HEK293 (cell line): ENCODE results near the gene PRRT3.
A peak's percentile ranks its signal among the peaks of the same experiment; 100 is the strongest.

Experiments
- GLIS1 ChIP-seq: fragments of 450-650 bp; formaldehyde crosslinking; IDR thresholded peaks from 2 replicates; pipeline ENCODE4 v1.5.1; 2016; ENCODE audit warnings: missing biosample characterization, missing genetic modification characterization
- KLF8 ChIP-seq: fragments of 450-650 bp; formaldehyde crosslinking; IDR thresholded peaks from 2 replicates; pipeline ENCODE4 v1.5.1; 2016; ENCODE audit warnings: missing biosample characterization, missing genetic modification characterization
- PRDM6 ChIP-seq: fragments of 450-650 bp; formaldehyde crosslinking; IDR thresholded peaks from 2 replicates; pipeline ENCODE4 v1.5.1; 2017; ENCODE audit warnings: missing biosample characterization, missing genetic modification characterization
- SETDB1 ChIP-seq: IDR thresholded peaks from one replicate; pipeline ENCODE4 v1.6.1; 2017; ENCODE audit warnings: mild to moderate bottlenecking, low read length, moderate library complexity, mixed read lengths; ENCODE audit not compliant: insufficient read length
- ZBTB1 ChIP-seq: fragments of 450-650 bp; formaldehyde crosslinking; IDR thresholded peaks from 2 replicates; pipeline ENCODE4 v1.5.1; 2016; ENCODE audit warnings: missing biosample characterization, missing genetic modification characterization
- ZFP41 ChIP-seq: fragments of 450-650 bp; formaldehyde crosslinking; IDR thresholded peaks from 2 replicates; pipeline ENCODE4 v1.5.1; 2016; ENCODE audit warnings: missing biosample characterization, missing genetic modification characterization, borderline replicate concordance
- ZNF121 ChIP-seq: fragments of 450-650 bp; formaldehyde crosslinking; IDR thresholded peaks from 2 replicates; pipeline ENCODE4 v1.5.1; 2016; ENCODE audit warnings: missing biosample characterization, missing genetic modification characterization
- ZNF16 ChIP-seq: fragments of 450-650 bp; formaldehyde crosslinking; IDR thresholded peaks from 2 replicates; pipeline ENCODE4 v1.5.1; 2016; ENCODE audit warnings: low read depth, missing biosample characterization, missing genetic modification characterization
- ZNF169 ChIP-seq: fragments of 450-650 bp; formaldehyde crosslinking; IDR thresholded peaks from 2 replicates; pipeline ENCODE4 v1.5.1; 2016; ENCODE audit warnings: missing biosample characterization, missing genetic modification characterization
- ZNF211 ChIP-seq: fragments of 450-650 bp; formaldehyde crosslinking; IDR thresholded peaks from 2 replicates; pipeline ENCODE4 v1.5.1; 2016; ENCODE audit warnings: low read depth, missing biosample characterization, missing genetic modification characterization
- ZNF473 ChIP-seq: fragments of 450-650 bp; formaldehyde crosslinking; IDR thresholded peaks from 2 replicates; pipeline ENCODE4 v1.5.1; 2017; ENCODE audit warnings: missing biosample characterization, missing genetic modification characterization
- ZNF521 ChIP-seq: fragments of 450-650 bp; formaldehyde crosslinking; IDR thresholded peaks from 2 replicates; pipeline ENCODE4 v1.5.1; 2017; ENCODE audit warnings: missing biosample characterization, mild to moderate bottlenecking, missing genetic modification characterization
- ZNF548 ChIP-seq: fragments of 450-650 bp; formaldehyde crosslinking; IDR thresholded peaks from 2 replicates; pipeline ENCODE4 v1.5.1; 2016; ENCODE audit warnings: missing biosample characterization, missing genetic modification characterization
- ZNF555 ChIP-seq: fragments of 450-650 bp; formaldehyde crosslinking; conservative IDR thresholded peaks from 2 replicates; pipeline ENCODE4 v1.5.1; 2017; ENCODE audit warnings: missing biosample characterization, mild to moderate bottlenecking, missing genetic modification characterization, inconsistent platforms
- ZNF639 ChIP-seq: fragments of 450-650 bp; formaldehyde crosslinking; IDR thresholded peaks from 2 replicates; pipeline ENCODE4 v1.5.1; 2016; ENCODE audit warnings: missing biosample characterization, missing genetic modification characterization
- ZNF645 ChIP-seq: fragments of 450-650 bp; formaldehyde crosslinking; IDR thresholded peaks from 2 replicates; pipeline ENCODE4; 2016; ENCODE audit warnings: missing biosample characterization, missing genetic modification characterization
- ZNF776 ChIP-seq: fragments of 450-650 bp; formaldehyde crosslinking; IDR thresholded peaks from 2 replicates; pipeline ENCODE4 v1.5.0; 2017; ENCODE audit warnings: missing biosample characterization, missing genetic modification characterization, borderline replicate concordance
- TF ChIP-seq, protein P1 (sequence below): fragments of 450-650 bp; formaldehyde crosslinking; IDR thresholded peaks from 2 replicates; pipeline ENCODE4 v1.5.1; 2016; ENCODE audit warnings: missing biosample characterization, missing genetic modification characterization
- TF ChIP-seq, protein P2 (sequence below): fragments of 450-650 bp; formaldehyde crosslinking; IDR thresholded peaks from 2 replicates; pipeline ENCODE4 v1.5.1; 2016; ENCODE audit warnings: missing biosample characterization, missing genetic modification characterization
- TF ChIP-seq, protein P3 (sequence below): fragments of 450-650 bp; IDR thresholded peaks from 2 replicates; pipeline ENCODE4 v1.5.1; 2018; ENCODE audit warnings: missing biosample characterization, missing genetic modification characterization
- TF ChIP-seq, protein P4 (sequence below): fragments of 450-650 bp; formaldehyde crosslinking; IDR thresholded peaks from 2 replicates; pipeline ENCODE4 v1.5.1; 2017; ENCODE audit warnings: missing biosample characterization, missing genetic modification characterization

Gene PRRT3

DNA sequence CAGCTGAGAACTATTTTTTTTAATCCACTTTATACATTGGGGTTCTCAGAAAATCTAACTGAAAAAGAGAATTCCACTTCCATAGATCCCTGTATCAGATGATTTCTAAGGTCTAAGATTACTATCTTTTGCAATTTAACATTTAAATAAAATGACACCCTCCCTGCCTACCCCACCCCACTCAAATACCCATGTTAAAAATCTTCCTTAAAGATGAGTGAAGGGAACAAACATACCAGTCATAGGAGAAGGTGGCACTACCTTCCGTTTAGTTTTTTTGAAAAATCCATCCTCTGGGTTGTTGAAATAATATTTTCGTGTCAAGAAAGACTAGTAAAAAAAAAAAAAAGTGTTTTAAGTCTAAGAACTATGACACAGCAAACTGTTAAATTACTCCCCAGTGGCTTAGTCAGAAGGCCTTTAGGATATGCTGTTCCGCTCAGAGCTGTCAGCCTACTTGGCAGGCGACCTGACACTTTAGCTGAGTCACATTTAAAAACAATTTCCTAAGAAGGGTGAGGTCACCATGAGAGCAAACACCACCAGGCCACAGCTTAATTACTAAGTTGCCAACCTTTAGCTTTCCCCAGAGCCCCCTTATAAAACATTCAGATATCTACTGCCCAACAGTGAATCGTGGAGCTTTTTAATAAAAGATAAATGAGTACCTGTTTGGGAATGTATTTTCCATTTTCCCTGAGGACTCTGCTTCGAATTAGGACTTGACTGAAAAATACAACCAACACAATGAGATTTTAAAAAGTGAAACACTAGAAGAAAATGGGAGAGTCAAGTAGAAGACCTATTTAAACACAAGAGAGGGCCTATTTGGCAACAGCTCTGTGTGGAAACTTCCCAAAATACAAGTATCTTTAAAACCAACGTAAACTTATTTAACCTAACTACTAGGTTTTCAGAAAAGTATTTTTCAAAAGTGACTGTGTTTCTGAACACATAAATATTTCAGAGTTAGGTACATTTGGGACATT, 24.8 kb upstream of the PRRT3 start (continued):
- TF ChIP-seq, protein P1, sequence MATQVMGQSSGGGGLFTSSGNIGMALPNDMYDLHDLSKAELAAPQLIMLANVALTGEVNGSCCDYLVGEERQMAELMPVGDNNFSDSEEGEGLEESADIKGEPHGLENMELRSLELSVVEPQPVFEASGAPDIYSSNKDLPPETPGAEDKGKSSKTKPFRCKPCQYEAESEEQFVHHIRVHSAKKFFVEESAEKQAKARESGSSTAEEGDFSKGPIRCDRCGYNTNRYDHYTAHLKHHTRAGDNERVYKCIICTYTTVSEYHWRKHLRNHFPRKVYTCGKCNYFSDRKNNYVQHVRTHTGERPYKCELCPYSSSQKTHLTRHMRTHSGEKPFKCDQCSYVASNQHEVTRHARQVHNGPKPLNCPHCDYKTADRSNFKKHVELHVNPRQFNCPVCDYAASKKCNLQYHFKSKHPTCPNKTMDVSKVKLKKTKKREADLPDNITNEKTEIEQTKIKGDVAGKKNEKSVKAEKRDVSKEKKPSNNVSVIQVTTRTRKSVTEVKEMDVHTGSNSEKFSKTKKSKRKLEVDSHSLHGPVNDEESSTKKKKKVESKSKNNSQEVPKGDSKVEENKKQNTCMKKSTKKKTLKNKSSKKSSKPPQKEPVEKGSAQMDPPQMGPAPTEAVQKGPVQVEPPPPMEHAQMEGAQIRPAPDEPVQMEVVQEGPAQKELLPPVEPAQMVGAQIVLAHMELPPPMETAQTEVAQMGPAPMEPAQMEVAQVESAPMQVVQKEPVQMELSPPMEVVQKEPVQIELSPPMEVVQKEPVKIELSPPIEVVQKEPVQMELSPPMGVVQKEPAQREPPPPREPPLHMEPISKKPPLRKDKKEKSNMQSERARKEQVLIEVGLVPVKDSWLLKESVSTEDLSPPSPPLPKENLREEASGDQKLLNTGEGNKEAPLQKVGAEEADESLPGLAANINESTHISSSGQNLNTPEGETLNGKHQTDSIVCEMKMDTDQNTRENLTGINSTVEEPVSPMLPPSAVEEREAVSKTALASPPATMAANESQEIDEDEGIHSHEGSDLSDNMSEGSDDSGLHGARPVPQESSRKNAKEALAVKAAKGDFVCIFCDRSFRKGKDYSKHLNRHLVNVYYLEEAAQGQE (tag by site-specific recombination) = peak; percentile 22; the same call in 1 of the 2 replicates
- TF ChIP-seq ZNF555 (tag by site-specific recombination) (no peak), ZNF16 (tag by site-specific recombination) (no peak), ZFP41 (no peak), ZNF211 (no peak), ZNF548 (no peak), ZNF169 (no peak), ZNF521 (tag by site-specific recombination) (no peak), GLIS1 (tag by site-specific recombination) (peak; percentile 54; the same call in 1 of the 2 replicates), SETDB1 (no peak), ZNF639 (tag by site-specific recombination) (peak; percentile 84; the same call in 1 of the 2 replicates), ZNF473 (no peak), PRDM6 (peak; percentile 96), ZNF645 (tag by site-specific recombination) (no peak), KLF8 (tag by site-specific recombination) (peak; percentile 77), ZNF776 (tag by site-specific recombination) (no peak), ZNF121 (tag by site-specific recombination) (no peak), ZBTB1 (0 out of 2 replicates have a peak, but pooled peaks have one; percentile 44)
- TF ChIP-seq, protein P2, sequence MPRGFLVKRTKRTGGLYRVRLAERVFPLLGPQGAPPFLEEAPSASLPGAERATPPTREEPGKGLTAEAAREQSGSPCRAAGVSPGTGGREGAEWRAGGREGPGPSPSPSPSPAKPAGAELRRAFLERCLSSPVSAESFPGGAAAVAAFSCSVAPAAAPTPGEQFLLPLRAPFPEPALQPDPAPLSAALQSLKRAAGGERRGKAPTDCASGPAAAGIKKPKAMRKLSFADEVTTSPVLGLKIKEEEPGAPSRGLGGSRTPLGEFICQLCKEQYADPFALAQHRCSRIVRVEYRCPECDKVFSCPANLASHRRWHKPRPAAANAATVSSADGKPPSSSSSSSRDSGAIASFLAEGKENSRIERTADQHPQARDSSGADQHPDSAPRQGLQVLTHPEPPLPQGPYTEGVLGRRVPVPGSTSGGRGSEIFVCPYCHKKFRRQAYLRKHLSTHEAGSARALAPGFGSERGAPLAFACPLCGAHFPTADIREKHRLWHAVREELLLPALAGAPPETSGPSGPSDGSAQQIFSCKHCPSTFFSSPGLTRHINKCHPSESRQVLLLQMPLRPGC (tag by site-specific recombination) = peak; percentile 85
- TF ChIP-seq, protein P3, sequence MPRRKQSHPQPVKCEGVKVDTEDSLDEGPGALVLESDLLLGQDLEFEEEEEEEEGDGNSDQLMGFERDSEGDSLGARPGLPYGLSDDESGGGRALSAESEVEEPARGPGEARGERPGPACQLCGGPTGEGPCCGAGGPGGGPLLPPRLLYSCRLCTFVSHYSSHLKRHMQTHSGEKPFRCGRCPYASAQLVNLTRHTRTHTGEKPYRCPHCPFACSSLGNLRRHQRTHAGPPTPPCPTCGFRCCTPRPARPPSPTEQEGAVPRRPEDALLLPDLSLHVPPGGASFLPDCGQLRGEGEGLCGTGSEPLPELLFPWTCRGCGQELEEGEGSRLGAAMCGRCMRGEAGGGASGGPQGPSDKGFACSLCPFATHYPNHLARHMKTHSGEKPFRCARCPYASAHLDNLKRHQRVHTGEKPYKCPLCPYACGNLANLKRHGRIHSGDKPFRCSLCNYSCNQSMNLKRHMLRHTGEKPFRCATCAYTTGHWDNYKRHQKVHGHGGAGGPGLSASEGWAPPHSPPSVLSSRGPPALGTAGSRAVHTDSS (tag by site-specific recombination) = no peak
- TF ChIP-seq, protein P4, sequence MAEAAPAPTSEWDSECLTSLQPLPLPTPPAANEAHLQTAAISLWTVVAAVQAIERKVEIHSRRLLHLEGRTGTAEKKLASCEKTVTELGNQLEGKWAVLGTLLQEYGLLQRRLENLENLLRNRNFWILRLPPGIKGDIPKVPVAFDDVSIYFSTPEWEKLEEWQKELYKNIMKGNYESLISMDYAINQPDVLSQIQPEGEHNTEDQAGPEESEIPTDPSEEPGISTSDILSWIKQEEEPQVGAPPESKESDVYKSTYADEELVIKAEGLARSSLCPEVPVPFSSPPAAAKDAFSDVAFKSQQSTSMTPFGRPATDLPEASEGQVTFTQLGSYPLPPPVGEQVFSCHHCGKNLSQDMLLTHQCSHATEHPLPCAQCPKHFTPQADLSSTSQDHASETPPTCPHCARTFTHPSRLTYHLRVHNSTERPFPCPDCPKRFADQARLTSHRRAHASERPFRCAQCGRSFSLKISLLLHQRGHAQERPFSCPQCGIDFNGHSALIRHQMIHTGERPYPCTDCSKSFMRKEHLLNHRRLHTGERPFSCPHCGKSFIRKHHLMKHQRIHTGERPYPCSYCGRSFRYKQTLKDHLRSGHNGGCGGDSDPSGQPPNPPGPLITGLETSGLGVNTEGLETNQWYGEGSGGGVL (tag by site-specific recombination) = 0 out of 2 replicates have a peak, but pooled peaks have one; percentile 32
